ENCODE measurements around the gene HTR3D. TPM values are rescaled to one million over a fixed set of nuclear protein-coding genes. Genes with fewer than 3 reads are reported as not detected.

HTR3D gene
- total and polyA plus RNA-seq, 2 donors from 2014 or later = not detected

DNA sequence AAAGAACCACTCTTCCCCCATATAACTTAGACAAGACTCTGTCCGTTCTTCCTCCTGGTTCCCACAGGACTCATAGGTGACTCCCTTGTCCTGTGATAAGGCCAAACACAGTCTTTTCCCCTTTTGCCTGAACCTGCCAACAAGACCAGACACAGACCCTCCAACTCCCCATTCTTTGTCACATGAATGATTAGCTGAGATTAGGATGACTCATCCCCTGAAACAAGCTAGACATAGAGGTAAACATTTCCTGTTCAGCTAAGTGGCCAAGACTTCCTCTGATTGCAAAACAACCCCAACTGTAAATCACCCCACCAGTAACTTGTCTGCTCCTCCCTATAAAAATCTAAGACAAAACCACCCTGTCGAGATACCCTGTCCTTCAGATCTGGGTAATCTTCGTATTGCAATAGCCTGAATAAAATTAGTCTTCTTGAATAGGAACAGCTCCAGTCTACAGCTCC lies 53.9 kb downstream of the HTR3D start:
- no peak for DNase-seq
- no peaks in the 10 kb centered on the region for H3K27me3 ChIP-seq (ENCODE audit: control insufficient read depth, insufficient read depth, low read length)
- no peak overlapping the region for H3K27ac ChIP-seq (ENCODE audit: low read depth in 2 of 2, low read length in 2 of 2)
- no peak for FAIRE-seq
- no peaks in the 10 kb centered on the region for H3K36me3 ChIP-seq (ENCODE audit: control insufficient read depth in 2 of 3, insufficient read depth in 3 of 3, low read length in 3 of 3)
- intact Hi-C loops (cut with DNase I) = no loop called here
- no peak overlapping the region for H3K9ac ChIP-seq (ENCODE audit: low read length in 3 of 3)
- no peaks in the 10 kb centered on the region for H3K9me3 ChIP-seq (ENCODE audit: control insufficient read depth in 2 of 3, insufficient read depth in 1 of 3, low read length in 3 of 3)
- H3K4me3 ChIP-seq (ENCODE audit: low read length in 3 of 3) = no peak overlapping the region
- no peaks in the 10 kb centered on the region for H3K4me1 ChIP-seq (ENCODE audit: control insufficient read depth in 2 of 3, insufficient read depth in 2 of 3, low read depth in 1 of 3, low read length in 3 of 3)
- TF ChIP-seq, protein P1, sequence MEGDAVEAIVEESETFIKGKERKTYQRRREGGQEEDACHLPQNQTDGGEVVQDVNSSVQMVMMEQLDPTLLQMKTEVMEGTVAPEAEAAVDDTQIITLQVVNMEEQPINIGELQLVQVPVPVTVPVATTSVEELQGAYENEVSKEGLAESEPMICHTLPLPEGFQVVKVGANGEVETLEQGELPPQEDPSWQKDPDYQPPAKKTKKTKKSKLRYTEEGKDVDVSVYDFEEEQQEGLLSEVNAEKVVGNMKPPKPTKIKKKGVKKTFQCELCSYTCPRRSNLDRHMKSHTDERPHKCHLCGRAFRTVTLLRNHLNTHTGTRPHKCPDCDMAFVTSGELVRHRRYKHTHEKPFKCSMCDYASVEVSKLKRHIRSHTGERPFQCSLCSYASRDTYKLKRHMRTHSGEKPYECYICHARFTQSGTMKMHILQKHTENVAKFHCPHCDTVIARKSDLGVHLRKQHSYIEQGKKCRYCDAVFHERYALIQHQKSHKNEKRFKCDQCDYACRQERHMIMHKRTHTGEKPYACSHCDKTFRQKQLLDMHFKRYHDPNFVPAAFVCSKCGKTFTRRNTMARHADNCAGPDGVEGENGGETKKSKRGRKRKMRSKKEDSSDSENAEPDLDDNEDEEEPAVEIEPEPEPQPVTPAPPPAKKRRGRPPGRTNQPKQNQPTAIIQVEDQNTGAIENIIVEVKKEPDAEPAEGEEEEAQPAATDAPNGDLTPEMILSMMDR (IDR thresholded peaks at IDR 0.05; ENCODE audit: borderline replicate concordance, extremely low read depth, insufficient read depth) = no peak

Other genes starting within 250 kb of the HTR3D start
- gene MAP6D1, start 206.2 kb upstream of the HTR3D start, total RNA-seq = 1.5 TPM
- 1.4 TPM for gene MAP6D1, start 206.2 kb upstream of the HTR3D start, polyA plus RNA-seq (ENCODE audit: insufficient read depth, low read depth, low replicate concordance)
- gene PARL, start 146.9 kb upstream of the HTR3D start, total RNA-seq = 70.2 TPM
- 88.8 TPM for gene PARL, start 146.9 kb upstream of the HTR3D start, polyA plus RNA-seq (ENCODE audit: insufficient read depth, low read depth, low replicate concordance)
- 39.3 TPM for gene ABCC5, start 13.9 kb upstream of the HTR3D start, total RNA-seq
- gene ABCC5, start 13.9 kb upstream of the HTR3D start, polyA plus RNA-seq (ENCODE audit: insufficient read depth, low read depth, low replicate concordance) = 31.9 TPM
- gene HTR3C, start 21.3 kb downstream of the HTR3D start, total RNA-seq = not detected
- not detected for gene HTR3C, start 21.3 kb downstream of the HTR3D start, polyA plus RNA-seq (ENCODE audit: insufficient read depth, low read depth, low replicate concordance)
- not detected for gene HTR3E, start 65.3 kb downstream of the HTR3D start, total RNA-seq
- not detected for gene HTR3E, start 65.3 kb downstream of the HTR3D start, polyA plus RNA-seq (ENCODE audit: insufficient read depth, low read depth, low replicate concordance)
- 36.9 TPM for gene EIF2B5, start 103.6 kb downstream of the HTR3D start, total RNA-seq
- 37.0 TPM for gene EIF2B5, start 103.6 kb downstream of the HTR3D start, polyA plus RNA-seq (ENCODE audit: insufficient read depth, low read depth, low replicate concordance)
- gene DVL3, start 123.6 kb downstream of the HTR3D start, total RNA-seq = 57.4 TPM
- 30.3 TPM for gene DVL3, start 123.6 kb downstream of the HTR3D start, polyA plus RNA-seq (ENCODE audit: insufficient read depth, low read depth, low replicate concordance)
- gene AP2M1, start 143.1 kb downstream of the HTR3D start, total RNA-seq = 329 TPM
- gene AP2M1, start 143.1 kb downstream of the HTR3D start, polyA plus RNA-seq (ENCODE audit: insufficient read depth, low read depth, low replicate concordance) = 353 TPM
- gene ABCF3, start 154.5 kb downstream of the HTR3D start, total RNA-seq = 69.0 TPM
- 49.1 TPM for gene ABCF3, start 154.5 kb downstream of the HTR3D start, polyA plus RNA-seq (ENCODE audit: insufficient read depth, low read depth, low replicate concordance)
- gene VWA5B2, start 197.8 kb downstream of the HTR3D start, total RNA-seq = 0.25 TPM
- 0.11 TPM for gene VWA5B2, start 197.8 kb downstream of the HTR3D start, polyA plus RNA-seq (ENCODE audit: insufficient read depth, low read depth, low replicate concordance)
- 33.6 TPM for gene ALG3, start 217.2 kb downstream of the HTR3D start, total RNA-seq
- gene ALG3, start 217.2 kb downstream of the HTR3D start, polyA plus RNA-seq (ENCODE audit: insufficient read depth, low read depth, low replicate concordance) = 39.8 TPM
- gene EEF1AKMT4, start 217.9 kb downstream of the HTR3D start, total RNA-seq = 2.8 TPM
- 6.1 TPM for gene EEF1AKMT4, start 217.9 kb downstream of the HTR3D start, polyA plus RNA-seq (ENCODE audit: insufficient read depth, low read depth, low replicate concordance)
- 0.31 TPM for gene CAMK2N2, start 229.8 kb downstream of the HTR3D start, total RNA-seq
- gene CAMK2N2, start 229.8 kb downstream of the HTR3D start, polyA plus RNA-seq (ENCODE audit: insufficient read depth, low read depth, low replicate concordance) = 0.39 TPM
- gene ECE2, start 244.3 kb downstream of the HTR3D start, total RNA-seq = not detected
- gene ECE2, start 244.3 kb downstream of the HTR3D start, polyA plus RNA-seq (ENCODE audit: insufficient read depth, low read depth, low replicate concordance) = not detected